ENCODE measurements around the gene NR1D2.

DNA sequence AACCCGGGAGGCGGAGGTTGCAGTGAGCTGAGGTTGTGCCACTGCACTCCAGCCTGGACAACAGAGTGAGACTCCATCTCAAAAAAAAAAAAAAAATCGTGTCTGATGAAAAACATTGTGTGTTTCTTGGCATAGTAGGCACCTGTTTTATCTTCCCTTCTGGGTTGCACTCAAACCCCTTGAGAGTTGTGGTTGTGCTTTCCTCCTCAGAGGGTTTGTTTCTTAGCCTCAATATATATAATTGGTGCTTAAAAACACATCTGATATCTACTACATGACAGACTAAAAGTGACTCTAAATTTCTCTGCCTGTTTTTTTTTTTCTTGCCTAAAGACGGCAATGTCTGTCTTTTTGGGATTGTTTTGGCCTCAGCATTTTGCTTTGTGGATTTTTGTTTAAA lies 7.6 kb downstream of the NR1D2 start:
- TF ChIP-seq EZH2 (IDR thresholded peaks at IDR 0.05; ENCODE audit: borderline replicate concordance, low read length): no peak
- TF ChIP-seq, protein P1, sequence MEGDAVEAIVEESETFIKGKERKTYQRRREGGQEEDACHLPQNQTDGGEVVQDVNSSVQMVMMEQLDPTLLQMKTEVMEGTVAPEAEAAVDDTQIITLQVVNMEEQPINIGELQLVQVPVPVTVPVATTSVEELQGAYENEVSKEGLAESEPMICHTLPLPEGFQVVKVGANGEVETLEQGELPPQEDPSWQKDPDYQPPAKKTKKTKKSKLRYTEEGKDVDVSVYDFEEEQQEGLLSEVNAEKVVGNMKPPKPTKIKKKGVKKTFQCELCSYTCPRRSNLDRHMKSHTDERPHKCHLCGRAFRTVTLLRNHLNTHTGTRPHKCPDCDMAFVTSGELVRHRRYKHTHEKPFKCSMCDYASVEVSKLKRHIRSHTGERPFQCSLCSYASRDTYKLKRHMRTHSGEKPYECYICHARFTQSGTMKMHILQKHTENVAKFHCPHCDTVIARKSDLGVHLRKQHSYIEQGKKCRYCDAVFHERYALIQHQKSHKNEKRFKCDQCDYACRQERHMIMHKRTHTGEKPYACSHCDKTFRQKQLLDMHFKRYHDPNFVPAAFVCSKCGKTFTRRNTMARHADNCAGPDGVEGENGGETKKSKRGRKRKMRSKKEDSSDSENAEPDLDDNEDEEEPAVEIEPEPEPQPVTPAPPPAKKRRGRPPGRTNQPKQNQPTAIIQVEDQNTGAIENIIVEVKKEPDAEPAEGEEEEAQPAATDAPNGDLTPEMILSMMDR (conservative IDR thresholded peaks at IDR 0.05 in 1 of 2, IDR thresholded peaks at IDR 0.05 in 1 of 2; ENCODE audit: extremely low read depth in 1 of 2, insufficient read depth in 1 of 2, low read depth in 1 of 2, low read length in 2 of 2): no peak

Measured in mammary epithelial cell (primary cell).